ENCODE data around the gene CA9.

CA9 gene

GRCh38 chr9:35665471-35665818 is 8.3 kb upstream of the CA9 start:
- Histone ChIP-seq H3K79me2 (ENCODE audit: insufficient read depth, low read length) (0 out of 2 replicates have a peak, but pooled peaks cover 8% of the 10 kb centered on the region), H3K9me3 (ENCODE audit: insufficient read depth, low read length) (no peaks in the 10 kb centered on the region), H3K27me3 (ENCODE audit: low read length) (no peaks in the 10 kb centered on the region), H2AFZ (ENCODE audit: low read depth, low read length, severe bottlenecking) (peak overlapping the region; percentile 79), H3K9me2 (replicated peaks; ENCODE audit: insufficient read depth, low read length) (no peaks in the 10 kb centered on the region), H3K36me3 (ENCODE audit: low read length) (no peaks in the 10 kb centered on the region), H3K27ac (ENCODE audit: low read depth, low read length) (peak overlapping the region; percentile 86), H3K4me3 (ENCODE audit: insufficient read depth, low read length, poor library complexity, severe bottlenecking) (peak overlapping the region; percentile 64), H3K4me2 (ENCODE audit: low read depth, low read length, poor library complexity, severe bottlenecking) (peak overlapping the region; percentile 70), H4K20me1 (ENCODE audit: low read depth, low read length) (no peaks in the 10 kb centered on the region), H3K9ac (ENCODE audit: low read length) (peak overlapping the region; percentile 80), H3F3A (ENCODE audit: insufficient read depth) (peaks cover 41% of the 10 kb centered on the region)
- TF ChIP-seq EZH2phosphoT487 (conservative IDR thresholded peaks at IDR 0.05; ENCODE audit: low read length) (no peak), CTCF (IDR thresholded peaks at IDR 0.05; ENCODE audit: insufficient read depth, low read length, poor library complexity, severe bottlenecking) (no peak)

GRCh38 chr9:35666045-35666444 is 7.7 kb upstream of the CA9 start:
- Histone ChIP-seq H3K9me2 (replicated peaks; ENCODE audit: insufficient read depth, low read length) (no peaks in the 10 kb centered on the region), H3K9ac (ENCODE audit: low read length) (no peak overlapping the region), H3K4me3 (ENCODE audit: insufficient read depth, low read length, poor library complexity, severe bottlenecking) (no peak overlapping the region), H3K9me3 (ENCODE audit: insufficient read depth, low read length) (no peaks in the 10 kb centered on the region), H3K79me2 (ENCODE audit: insufficient read depth, low read length) (0 out of 2 replicates have a peak, but pooled peaks cover 8% of the 10 kb centered on the region), H4K20me1 (ENCODE audit: low read depth, low read length) (no peaks in the 10 kb centered on the region), H3F3A (ENCODE audit: insufficient read depth) (peaks cover 37% of the 10 kb centered on the region), H3K27ac (ENCODE audit: low read depth, low read length) (no peak overlapping the region), H3K27me3 (ENCODE audit: low read length) (no peaks in the 10 kb centered on the region), H3K36me3 (ENCODE audit: low read length) (no peaks in the 10 kb centered on the region), H2AFZ (ENCODE audit: low read depth, low read length, severe bottlenecking) (no peak overlapping the region), H3K4me2 (ENCODE audit: low read depth, low read length, poor library complexity, severe bottlenecking) (peak overlapping the region; percentile 70)
- no peak for TF ChIP-seq CTCF (IDR thresholded peaks at IDR 0.05; ENCODE audit: insufficient read depth, low read length, poor library complexity, severe bottlenecking)
- no peak for TF ChIP-seq EZH2phosphoT487 (conservative IDR thresholded peaks at IDR 0.05; ENCODE audit: low read length)

- no peaks in the 10 kb centered on the region for H3K9me2 ChIP-seq (replicated peaks; ENCODE audit: insufficient read depth, low read length)
- TF ChIP-seq EZH2phosphoT487 (conservative IDR thresholded peaks at IDR 0.05; ENCODE audit: low read length) (no peak), CTCF (IDR thresholded peaks at IDR 0.05; ENCODE audit: insufficient read depth, low read length, poor library complexity, severe bottlenecking) (no peak)
Observed at GRCh38 chr9:35666549-35666948, 7.2 kb upstream of the CA9 start.

More at GRCh38 chr9:35666549-35666948, 7.2 kb upstream of the CA9 start:
- H3F3A ChIP-seq (ENCODE audit: insufficient read depth) = peaks cover 34% of the 10 kb centered on the region
- H3K4me3 ChIP-seq (ENCODE audit: insufficient read depth, low read length, poor library complexity, severe bottlenecking) = no peak overlapping the region
- no peaks in the 10 kb centered on the region for H4K20me1 ChIP-seq (ENCODE audit: low read depth, low read length)
- H3K9ac ChIP-seq (ENCODE audit: low read length) = no peak overlapping the region
- no peak overlapping the region for H2AFZ ChIP-seq (ENCODE audit: low read depth, low read length, severe bottlenecking)
- 0 out of 2 replicates have a peak, but pooled peaks cover 8% of the 10 kb centered on the region for H3K79me2 ChIP-seq (ENCODE audit: insufficient read depth, low read length)
- no peaks in the 10 kb centered on the region for H3K36me3 ChIP-seq (ENCODE audit: low read length)
- no peaks in the 10 kb centered on the region for H3K9me3 ChIP-seq (ENCODE audit: insufficient read depth, low read length)
- H3K4me2 ChIP-seq (ENCODE audit: low read depth, low read length, poor library complexity, severe bottlenecking) = no peak overlapping the region
- no peak overlapping the region for H3K27ac ChIP-seq (ENCODE audit: low read depth, low read length)
- no peaks in the 10 kb centered on the region for H3K27me3 ChIP-seq (ENCODE audit: low read length)

Measured in SU-DHL-6 (cell line).